Spinal cord (tissue), 10 donors: ENCODE data around the gene SLC17A8. TPM values are rescaled to one million over a fixed set of nuclear protein-coding genes. Genes with fewer than 3 reads are reported as not detected.

Source experiments
- DNase-seq, 6 donors: peaks; one replicate each; pipeline versions ENCODE4 v3.0.0 to v3.0.0-alpha.2; 2013 to 2015; ENCODE audit warnings: low spot score in 6 of 6, low read depth in 4 of 6
- H3K27ac ChIP-seq: one replicate; pipeline ENCODE4 v1.5.1; 2013; ENCODE audit warnings: low read depth, low read length, control low read depth
- H3K27me3 ChIP-seq: one replicate; pipeline ENCODE4 v1.6.1; 2013; ENCODE audit warnings: low read length; ENCODE audit not compliant: control insufficient read depth, insufficient read depth
- H3K36me3 ChIP-seq: one replicate; pipeline ENCODE4 v1.6.1; 2013; ENCODE audit warnings: low read length; ENCODE audit not compliant: control insufficient read depth, insufficient read depth
- H3K4me1 ChIP-seq: one replicate; pipeline ENCODE4 v1.6.1; 2013; ENCODE audit warnings: low read length; ENCODE audit not compliant: control insufficient read depth, insufficient read depth
- H3K4me3 ChIP-seq: one replicate; pipeline ENCODE4 v1.5.1; 2013; ENCODE audit warnings: low read depth, low read length, control low read depth
- H3K9me3 ChIP-seq: one replicate; pipeline ENCODE4 v1.6.1; 2013; ENCODE audit warnings: low read length; ENCODE audit not compliant: control insufficient read depth, insufficient read depth
- WGBS: methylation state at CpG from one replicate; pipeline ENCODE4 v1.1.5; 2013; ENCODE audit warnings: missing lambda C conversion rate; ENCODE audit not compliant: insufficient coverage; 5-methylcytosine and 5-hydroxymethylcytosine counted together
- polyA plus RNA-seq, 2 donors: library from polyadenylated mRNA; unstranded; fragments of 120-200 nt; gene quantifications; one replicate each; pipeline ENCODE4 v1.2.1, GENCODE V29; 2013; ENCODE audit not compliant: insufficient read length in 2 of 2
- total RNA-seq, 2 donors: library from RNA; depleted of rRNA in 1 of 2; stranded (reverse); fragments of 120-200 nt in 1 of 2; fragments of >200 nt in 1 of 2; gene quantifications; one replicate each; pipeline versions ENCODE4 v1.2.3 to v1.2.4, GENCODE V29; 2013 to 2014
- donor health status: healthy.

The SLC17A8 gene
- total and polyA plus RNA-seq, 4 donors = 9.3 to 17.4 (median 12.6) TPM

DNA sequence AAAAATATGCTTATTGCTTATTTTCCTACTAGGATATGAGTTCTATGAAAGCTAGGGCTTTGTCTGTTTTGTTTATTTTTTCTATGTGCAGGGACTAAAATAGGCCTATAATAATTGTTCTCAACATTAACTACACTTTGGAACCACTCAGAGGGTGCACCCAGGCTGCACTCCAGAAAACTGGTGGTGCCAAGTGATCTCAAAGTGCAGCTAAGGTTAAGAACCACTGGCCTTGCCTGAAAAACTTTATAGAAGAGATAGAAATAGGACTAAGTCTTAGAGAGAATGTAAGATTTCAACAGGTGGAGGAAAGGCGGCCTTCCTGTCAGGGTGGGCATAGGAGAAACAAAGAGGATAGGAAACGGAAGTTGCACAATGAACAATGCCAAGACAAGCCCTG is 79.1 kb downstream of the SLC17A8 start:
- Histone ChIP-seq H3K27me3 (no peaks in the 10 kb centered on the region), H3K9me3 (no peaks in the 10 kb centered on the region), H3K4me1 (no peaks in the 10 kb centered on the region), H3K36me3 (no peaks in the 10 kb centered on the region), H3K27ac (no peak overlapping the region), H3K4me3 (no peak overlapping the region)
- peak in 1 of 6 donors; percentile 6 for DNase-seq
- 100% methylated on average over 1 of the region's 2 CpGs for WGBS

DNA sequence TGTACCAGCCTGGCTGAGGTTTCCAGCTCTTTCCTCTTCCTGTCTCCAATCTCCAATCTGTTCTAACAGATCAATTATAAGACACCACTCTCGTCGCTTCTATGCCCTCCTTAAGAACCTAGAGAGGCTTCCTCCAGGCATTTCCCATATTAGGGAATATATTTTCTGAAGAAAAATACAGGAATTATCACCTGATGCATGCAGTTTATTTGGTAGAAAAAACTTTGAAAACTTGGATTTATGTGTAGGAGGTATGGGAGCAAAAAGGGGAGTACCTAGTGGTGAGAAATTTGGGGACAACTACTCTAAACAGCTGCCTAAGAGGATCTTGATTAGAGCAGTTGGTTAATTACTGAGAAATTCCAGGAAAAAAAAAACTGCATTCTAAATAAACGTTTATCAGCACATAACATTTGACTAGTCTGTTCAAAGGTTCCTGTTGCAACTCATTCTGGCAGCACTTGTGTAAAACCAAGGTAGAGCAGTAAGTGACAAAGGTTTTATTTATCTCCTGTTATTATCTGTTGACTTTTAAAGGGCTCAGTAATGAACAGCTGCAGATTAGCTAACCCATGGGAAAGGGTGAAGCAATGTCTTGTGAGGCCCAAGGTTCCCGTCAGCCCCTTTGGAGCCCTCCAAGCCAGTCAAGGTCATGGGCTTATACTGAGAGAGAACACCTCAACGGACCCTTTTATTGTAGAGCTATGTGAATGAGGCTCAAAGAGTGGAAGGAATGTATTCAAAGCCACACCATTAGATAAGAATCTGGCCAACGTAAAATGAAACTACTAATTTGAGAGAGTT is 80.4 kb downstream of the SLC17A8 start:
- Histone ChIP-seq H3K27me3 (no peaks in the 10 kb centered on the region), H3K4me3 (no peak overlapping the region), H3K9me3 (no peaks in the 10 kb centered on the region), H3K4me1 (no peaks in the 10 kb centered on the region), H3K36me3 (no peaks in the 10 kb centered on the region), H3K27ac (no peak overlapping the region)
- DNase-seq = no peak
- 67% methylated on average over 1 of the region's 6 CpGs for WGBS

DNA sequence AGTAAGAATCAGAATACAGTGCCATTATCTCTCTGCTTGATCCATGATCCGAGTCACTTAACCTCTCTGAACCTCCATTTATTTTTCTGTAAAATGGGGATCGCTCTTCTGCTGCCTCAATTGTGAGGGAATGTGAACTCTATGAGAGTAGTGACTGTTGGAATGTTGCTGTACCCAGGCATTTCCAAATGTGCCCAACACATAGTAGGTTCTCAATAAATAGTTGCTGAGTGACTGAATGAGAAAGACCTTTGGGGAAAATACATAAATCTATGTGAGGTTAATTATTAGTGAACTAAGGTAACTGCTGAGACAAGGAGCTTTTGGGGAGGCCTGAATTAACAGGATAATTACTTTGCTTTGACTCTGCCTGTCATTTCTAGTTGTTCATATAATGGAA is 82.9 kb downstream of the SLC17A8 start:
- Histone ChIP-seq H3K4me3 (no peak overlapping the region), H3K36me3 (no peaks in the 10 kb centered on the region), H3K27ac (no peak overlapping the region), H3K4me1 (no peaks in the 10 kb centered on the region), H3K9me3 (no peaks in the 10 kb centered on the region), H3K27me3 (no peaks in the 10 kb centered on the region)
- DNase-seq = no peak
- no CpG with 5 or more reads among the region's 2 CpGs for WGBS

DNA sequence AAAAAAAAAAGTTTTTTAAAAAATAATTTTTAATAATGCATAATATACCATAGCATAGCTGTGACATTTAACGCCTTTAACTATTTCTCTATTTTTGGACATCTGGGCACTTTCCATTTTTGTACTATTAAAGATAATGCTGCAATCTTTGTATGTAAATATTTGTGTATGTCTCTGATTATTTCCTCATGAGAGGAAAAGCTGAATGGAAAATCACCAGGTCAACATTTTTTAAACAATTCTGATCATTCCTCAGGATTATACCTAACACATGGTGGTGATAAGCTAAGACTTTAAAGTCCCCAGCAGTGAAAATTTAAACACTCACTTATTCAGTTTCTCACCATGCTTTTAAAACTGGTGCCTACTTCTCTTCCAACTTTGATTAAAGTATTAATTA is 85.5 kb downstream of the SLC17A8 start:
- Histone ChIP-seq H3K9me3 (no peaks in the 10 kb centered on the region), H3K4me1 (no peaks in the 10 kb centered on the region), H3K4me3 (no peak overlapping the region), H3K36me3 (no peaks in the 10 kb centered on the region), H3K27me3 (no peaks in the 10 kb centered on the region), H3K27ac (no peak overlapping the region)
- DNase-seq = no peak
- WGBS = no CpG with 5 or more reads among the region's 1 CpG

DNA sequence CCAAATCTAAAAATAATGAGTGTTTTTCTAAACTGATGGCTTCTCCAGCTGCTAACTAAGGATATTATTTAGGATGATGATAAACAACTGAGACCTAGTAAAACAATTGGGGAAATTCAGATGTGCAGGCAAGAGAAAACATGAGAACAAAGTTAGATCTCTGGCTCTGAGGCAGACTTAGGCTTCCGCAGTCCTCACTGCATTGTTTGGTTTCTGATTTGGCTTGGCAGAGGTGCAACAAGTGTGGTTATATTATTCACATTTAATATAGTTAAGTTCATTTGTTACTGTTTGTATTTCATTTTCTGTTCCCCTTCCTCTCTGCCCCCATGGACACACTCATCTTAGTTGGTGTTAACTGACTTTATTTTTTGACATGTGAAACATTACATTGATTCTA is 86.6 kb downstream of the SLC17A8 start:
- no peaks in the 10 kb centered on the region for H3K27me3 ChIP-seq
- no peak for DNase-seq
- no peaks in the 10 kb centered on the region for H3K36me3 ChIP-seq
- no peaks in the 10 kb centered on the region for H3K9me3 ChIP-seq
- no peak overlapping the region for H3K4me3 ChIP-seq
- no CpG with 5 or more reads among the region's 1 CpG for WGBS
- no peak overlapping the region for H3K27ac ChIP-seq
- H3K4me1 ChIP-seq = peaks cover 3% of the 10 kb centered on the region

DNA sequence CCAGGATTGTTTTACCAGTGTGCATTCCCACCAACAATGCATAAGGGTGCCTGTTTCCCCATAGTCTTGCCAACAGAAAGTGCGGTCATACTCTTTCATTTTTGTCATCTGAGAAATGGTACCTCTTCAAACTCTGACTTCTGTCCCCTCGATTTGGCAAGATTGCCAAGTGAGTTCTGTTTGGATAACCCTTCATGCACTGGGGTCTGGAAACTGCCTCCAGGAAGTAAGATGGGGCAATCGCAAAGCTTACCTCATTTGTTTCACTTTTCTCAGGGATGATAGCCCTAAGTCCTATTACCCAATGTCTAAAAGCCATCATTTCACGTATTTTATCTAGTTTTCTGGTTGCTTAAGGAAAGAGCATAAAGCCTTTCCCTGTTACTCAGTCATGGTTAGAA is 88.2 kb downstream of the SLC17A8 start:
- Histone ChIP-seq H3K4me1 (peaks cover 3% of the 10 kb centered on the region), H3K36me3 (no peaks in the 10 kb centered on the region), H3K27me3 (no peaks in the 10 kb centered on the region), H3K4me3 (no peak overlapping the region), H3K27ac (no peak overlapping the region), H3K9me3 (no peaks in the 10 kb centered on the region)
- no peak for DNase-seq
- WGBS = 100% methylated on average over 1 of the region's 4 CpGs

DNA sequence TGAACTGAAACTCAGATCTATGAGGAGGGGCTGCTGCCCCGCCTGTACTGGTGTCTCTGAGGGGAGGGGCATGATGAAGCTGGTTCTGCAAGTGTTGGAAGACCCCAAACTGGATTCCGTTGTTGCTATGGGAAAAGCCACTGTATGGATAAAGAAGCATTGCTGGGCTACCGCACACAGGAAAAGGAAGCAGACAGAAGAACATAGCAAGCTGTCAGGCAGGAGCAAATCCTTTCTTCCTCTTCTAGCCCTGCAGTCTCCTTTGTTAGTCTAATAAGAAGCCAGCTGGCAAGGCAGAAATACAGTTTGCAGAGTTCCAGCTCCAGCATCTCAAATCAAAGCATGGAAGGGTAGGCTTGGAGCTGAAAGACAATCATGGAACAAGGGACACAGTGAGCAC is 90.5 kb downstream of the SLC17A8 start:
- peak in 3 of 6 donors; percentile 47 to 90 (median 84) for DNase-seq
- H3K27ac ChIP-seq = peak overlapping the region; percentile 36
- H3K36me3 ChIP-seq = no peaks in the 10 kb centered on the region
- H3K4me1 ChIP-seq = peaks cover 3% of the 10 kb centered on the region
- H3K4me3 ChIP-seq = no peak overlapping the region
- H3K9me3 ChIP-seq = no peaks in the 10 kb centered on the region
- WGBS = 11% methylated on average over 3 of the region's 3 CpGs
- no peaks in the 10 kb centered on the region for H3K27me3 ChIP-seq

DNA sequence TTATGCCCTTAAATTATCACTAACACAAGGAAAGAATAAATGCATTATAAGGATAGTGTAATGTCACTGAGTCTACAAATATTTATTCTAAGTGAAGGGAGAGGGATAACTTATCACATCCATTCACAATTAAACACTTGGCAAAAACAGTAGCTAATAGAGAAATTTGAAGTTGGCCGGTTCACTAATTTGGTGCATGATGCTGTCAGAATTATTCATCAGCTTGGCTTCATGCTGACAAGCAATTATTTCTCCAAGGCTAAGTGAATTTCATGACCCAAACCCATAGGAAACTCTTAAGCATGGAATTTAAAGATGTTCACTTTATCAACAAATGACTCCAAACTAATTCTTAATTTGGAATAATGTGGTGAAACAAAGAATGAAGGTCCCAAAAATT is 91.8 kb downstream of the SLC17A8 start:
- no CpG with 5 or more reads among the region's 1 CpG for WGBS
- H3K36me3 ChIP-seq = no peaks in the 10 kb centered on the region
- H3K27ac ChIP-seq = peak overlapping the region; percentile 5
- peak in 2 of 6 donors; percentile 51 to 54 for DNase-seq
- no peak overlapping the region for H3K4me3 ChIP-seq
- H3K4me1 ChIP-seq = peaks cover 3% of the 10 kb centered on the region
- no peaks in the 10 kb centered on the region for H3K27me3 ChIP-seq
- H3K9me3 ChIP-seq = no peaks in the 10 kb centered on the region

DNA sequence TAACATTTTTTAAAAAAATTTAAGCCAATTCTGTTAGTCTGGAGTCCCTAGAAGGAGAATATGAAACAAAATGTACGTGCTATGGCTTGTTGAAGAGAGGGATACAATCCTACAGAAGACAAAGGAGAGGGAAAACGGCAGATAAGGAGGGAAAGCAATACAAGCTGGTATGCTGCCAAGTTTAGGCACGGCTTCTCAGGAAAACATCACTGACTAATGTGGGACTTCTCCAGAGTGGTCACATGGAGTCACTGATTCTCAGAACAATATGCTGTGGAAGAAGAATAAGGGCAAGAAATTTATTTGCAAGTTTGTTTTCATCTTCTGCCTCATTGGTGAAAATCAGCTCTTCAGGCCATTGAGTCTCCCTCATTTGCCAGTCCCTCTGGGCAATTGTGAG is 93.9 kb downstream of the SLC17A8 start:
- Histone ChIP-seq H3K27me3 (no peaks in the 10 kb centered on the region), H3K9me3 (no peaks in the 10 kb centered on the region), H3K4me3 (no peak overlapping the region), H3K27ac (no peak overlapping the region), H3K36me3 (no peaks in the 10 kb centered on the region), H3K4me1 (peaks cover 3% of the 10 kb centered on the region)
- DNase-seq = peak in 1 of 6 donors; percentile 6
- WGBS = 42% methylated on average over 3 of the region's 3 CpGs

DNA sequence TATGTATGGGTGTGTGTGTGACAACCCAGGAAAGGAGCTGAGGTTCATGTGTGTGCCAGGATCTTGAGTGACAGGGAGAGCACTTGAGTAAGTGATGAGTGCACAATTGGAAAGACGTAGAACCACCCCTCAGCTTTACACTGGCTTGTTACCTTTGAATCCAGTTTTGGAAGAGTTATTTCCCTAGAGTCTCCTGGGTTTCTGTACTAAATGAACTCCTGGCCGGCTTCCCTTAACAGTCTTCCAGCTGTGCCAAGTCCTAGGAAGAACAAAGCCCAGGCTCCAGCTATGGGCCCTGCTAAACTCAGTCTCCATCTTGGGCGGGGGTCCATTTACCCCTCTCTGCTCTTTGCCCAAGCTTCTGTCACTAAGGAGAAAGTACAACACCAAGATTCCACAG is 97.1 kb downstream of the SLC17A8 start:
- no peaks in the 10 kb centered on the region for H3K27me3 ChIP-seq
- H3K36me3 ChIP-seq = no peaks in the 10 kb centered on the region
- no peaks in the 10 kb centered on the region for H3K9me3 ChIP-seq
- WGBS = 17% methylated on average over 1 of the region's 3 CpGs
- H3K27ac ChIP-seq = peak overlapping the region; percentile 58
- no peak overlapping the region for H3K4me3 ChIP-seq
- H3K4me1 ChIP-seq = no peaks in the 10 kb centered on the region
- DNase-seq = peak in 5 of 6 donors; percentile 54 to 88 (median 57)
